Central memory CD4-positive, alpha-beta T cell (primary cell): ENCODE measurements around the gene PTX4.

ENCODE experiments used
- DNase-seq: peaks from one replicate; pipeline ENCODE4 v3.0.0; 2022

PTX4 gene

GRCh38 chr16:1499756-1500464 lies 11.2 kb upstream of the PTX4 start:
- no peak for DNase-seq

DNA sequence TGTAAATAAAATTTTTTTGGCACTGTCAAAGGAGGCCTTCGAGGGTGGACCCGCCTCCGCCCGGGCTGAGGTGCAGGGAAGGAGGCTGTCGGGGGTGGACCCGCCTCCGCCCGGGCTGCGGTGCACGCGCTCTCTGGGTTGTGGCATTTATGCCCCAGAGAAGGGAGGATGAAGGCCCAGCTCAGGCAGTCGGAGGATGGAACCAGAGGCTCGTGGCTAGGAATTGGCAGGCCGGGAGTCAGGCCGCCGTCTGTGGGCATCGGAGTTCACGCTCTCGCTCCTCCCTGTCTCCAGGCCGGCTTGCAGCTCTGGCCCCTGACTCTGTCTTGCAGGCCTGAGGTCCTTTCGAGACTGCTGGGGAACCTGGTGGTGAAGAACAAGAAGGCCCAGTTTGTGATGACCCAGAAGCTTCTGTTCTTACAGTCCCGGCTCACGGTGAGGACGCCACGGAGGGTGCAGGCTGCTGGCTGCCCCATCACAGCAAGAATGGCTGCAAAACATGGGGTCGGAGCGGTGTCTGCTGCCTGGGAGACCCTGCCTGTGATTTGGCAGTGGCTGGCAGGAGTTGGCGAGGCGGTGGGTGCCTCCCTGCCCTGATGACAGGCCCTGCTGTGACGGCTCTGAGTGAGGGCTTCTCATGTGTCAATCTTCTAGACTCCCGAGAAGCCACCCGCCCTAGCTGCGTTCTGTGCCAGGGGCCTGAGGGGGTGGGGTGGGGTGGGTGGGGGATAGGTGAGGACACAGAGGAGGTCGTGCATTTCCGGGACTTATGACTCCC lies 10.3 kb upstream of the PTX4 start:
- no peak for DNase-seq

GRCh38 chr16:1497014-1497598 lies 8.4 kb upstream of the PTX4 start:
- DNase-seq: no peak

DNA sequence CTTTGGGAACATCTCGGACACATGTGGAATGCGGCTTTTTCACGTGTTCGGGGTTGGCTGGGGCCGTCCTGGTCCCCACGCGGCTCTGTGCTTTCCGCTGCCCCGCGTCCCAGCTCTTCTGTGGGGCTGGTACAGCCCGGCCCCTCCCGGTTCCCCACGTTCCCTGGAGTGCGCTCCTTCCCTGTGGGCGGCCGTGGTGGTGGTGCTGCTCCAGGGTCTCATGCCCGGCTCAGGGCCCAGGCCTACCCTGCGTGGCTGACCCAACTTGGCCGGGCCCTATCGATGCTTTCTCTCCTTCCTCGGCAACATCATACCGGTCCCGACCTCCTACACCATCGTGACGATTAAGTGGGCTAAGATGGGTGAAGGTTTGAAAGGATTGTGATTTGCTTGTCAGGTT lies 7.7 kb upstream of the PTX4 start:
- no peak for DNase-seq

GRCh38 chr16:1495889-1496262 lies 7.1 kb upstream of the PTX4 start:
- DNase-seq: no peak

DNA sequence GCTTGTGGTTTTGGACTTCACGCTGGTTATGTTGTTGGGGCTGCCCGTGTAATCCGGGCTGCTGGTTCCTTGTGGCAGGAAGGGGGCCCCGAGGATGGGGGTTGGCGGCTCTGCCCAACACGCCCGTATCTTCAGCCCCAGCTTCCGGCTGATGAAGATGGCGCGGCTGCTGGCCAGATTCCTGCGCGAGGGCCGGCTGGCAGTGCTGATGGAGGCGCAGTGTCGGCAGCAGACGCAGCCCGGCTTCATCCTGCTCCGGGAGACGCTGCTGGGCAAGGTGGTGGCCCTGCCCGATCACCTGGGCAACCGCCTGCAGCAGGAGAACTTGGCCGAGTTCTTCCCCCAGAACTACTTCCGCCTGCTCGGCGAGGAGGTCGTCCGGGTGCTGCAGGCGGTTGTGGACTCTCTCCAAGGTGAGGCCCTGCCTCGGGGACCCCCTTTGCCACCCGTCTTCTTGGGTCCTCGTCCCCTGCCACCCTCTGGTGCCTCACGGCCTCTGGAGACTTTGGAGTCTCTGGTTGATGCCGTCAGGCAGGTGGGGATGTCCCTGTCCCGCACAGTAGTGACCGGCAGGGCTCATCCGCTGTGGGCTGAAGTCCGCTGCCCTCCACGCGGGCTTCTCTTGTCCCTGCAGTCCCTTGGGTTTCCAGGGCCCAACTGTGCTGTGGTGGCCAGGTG lies 6.6 kb upstream of the PTX4 start:
- DNase-seq: no peak

GRCh38 chr16:1494711-1495110 lies 6.0 kb upstream of the PTX4 start:
- DNase-seq: no peak

DNA sequence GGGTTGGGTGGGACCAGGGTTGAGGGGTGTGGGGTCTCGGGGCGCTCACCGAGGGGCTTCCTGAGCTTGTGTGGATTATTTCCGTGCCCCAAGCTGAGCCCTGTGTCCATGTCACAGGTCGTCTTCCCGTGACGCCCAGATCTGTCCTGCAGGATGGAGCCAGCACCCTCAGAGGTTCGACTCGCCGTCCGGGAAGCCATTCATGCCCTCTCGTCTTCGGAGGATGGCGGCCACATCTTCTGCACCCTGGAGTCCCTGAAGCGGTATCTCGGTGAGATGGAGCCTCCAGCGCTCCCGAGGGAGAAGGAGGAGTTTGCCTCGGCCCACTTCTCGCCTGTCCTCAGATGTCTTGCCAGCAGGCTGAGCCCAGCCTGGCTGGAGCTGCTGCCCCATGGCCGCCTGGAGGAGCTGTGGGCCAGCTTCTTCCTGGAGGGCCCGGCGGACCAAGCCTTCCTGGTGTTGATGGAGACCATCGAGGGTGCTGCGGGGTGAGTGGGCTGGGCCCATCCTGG lies 5.4 kb upstream of the PTX4 start:
- DNase-seq: no peak

DNA sequence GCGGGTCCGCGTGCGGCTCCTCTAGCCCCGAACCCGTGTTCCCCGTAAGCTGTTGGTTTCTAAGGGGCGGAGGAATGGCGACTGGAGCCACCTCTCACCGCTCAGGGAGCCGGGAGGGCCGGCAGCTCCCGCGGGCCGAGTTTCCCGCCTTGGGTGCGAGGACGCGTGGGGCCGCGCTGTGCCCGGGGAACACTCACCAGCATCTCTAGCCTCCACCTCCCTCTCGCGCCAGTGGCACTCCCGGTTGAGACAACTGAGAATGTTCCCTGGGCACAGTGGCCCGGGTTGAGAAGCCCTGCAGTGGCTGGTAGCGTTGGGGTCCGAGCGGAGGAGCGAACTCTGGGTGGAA lies 5.0 kb upstream of the PTX4 start:
- no peak for DNase-seq

DNA sequence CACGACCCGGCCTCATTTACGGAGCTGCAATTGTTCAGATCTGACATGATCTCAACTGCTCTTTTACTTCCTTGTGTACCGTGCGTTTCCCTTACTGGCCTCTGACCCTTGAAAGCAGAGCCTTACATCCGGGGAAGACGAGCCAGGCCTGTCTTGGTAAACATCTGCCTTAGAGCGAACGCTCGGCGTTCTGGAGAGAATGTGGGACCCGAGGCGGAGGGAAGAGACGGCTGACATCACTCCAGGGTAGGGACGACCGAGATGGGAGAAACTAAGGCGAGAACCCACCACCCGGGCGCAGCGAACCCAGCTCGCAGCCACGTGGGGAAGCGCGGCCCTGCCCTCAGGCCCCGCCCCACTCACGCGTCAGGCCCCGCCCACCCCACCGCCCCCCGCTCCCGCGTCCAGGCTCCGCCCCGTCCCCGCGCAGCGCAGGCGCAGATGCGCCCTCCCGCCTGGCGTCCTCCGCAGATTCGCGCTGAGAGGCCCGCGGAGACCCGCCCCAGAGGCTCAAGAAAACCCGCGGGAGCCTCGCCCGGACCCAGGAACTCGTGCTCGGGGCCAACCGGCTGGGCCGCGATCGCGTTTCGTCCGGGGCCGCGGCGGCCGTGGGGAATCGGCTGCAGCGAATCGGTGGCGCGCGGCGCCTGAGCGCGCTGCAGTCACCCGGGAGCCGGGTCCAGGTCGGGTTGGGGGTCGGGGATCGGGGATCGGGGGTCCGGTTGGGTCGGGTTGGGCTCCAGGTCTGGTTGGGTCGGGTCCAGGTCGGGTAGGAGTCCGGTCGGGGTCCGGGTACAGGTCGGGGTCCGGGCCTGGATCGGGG lies 4.4 kb upstream of the PTX4 start, which contains the start of gene TELO2:
Gene TELO2 (plus strand): TSS at position 438 of the 823 bp plus-strand sequence. CDS start 922 bp downstream, outside the sequence.
- DNase-seq: peak; percentile 85

DNA sequence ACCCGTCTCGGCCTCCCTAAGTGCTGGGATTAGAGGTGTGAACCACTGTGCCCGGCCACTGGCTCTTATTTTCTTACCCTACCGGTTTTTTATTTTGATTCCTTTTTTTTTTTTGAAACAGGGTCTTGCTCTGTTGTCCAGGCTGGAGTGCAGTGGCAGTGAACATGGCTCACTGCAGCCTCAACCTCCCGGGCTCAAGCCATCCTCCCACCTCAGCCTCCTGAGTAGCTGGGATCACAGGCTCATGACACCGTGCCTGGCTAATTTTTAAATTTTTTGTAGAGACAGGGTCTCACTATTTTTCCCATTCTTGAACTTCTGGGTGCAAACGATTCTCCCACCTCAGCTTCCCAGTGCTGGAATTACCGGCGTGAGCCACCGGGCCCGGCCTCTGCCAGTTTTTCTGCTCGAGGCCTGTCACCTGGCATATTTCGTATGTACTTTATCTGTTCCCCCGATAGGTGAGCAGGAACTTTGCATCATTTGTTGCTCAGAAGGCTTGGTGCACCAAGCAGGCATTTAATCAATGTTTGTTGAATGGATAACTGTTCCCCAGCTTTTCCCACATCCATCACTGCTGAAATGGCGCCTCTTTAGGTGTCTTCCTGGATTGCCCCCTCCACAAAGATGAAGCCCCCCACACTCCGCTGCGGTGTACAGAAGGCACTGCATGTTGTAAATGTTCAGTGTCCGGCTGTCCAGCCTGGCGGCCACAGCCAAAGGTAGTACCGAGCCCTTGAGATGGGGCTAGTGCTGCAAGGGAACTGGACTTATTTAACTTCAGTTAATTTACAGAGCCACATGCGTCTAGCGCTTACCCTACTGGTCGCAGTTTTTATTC lies 3.6 kb upstream of the PTX4 start:
- DNase-seq: no peak

DNA sequence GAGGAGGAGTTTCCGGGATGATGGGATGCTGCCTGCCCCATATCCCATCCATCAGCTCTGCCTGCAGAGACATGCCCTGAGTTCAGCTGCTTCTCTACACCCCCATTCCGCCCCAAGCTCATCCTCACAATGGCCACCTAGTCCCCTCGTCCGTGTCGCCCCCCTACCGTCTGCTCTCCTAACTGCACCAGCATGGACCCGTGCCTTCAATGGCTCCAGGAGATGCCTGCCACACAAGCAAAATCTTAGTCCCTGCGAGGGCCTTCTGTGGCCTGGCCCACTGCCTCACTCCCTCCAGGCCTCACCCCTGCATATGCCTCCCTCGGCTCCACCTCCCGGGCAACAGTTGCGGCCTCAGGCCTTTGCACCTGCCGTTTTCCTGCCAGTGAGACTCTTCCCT lies 2.6 kb upstream of the PTX4 start:
- no peak for DNase-seq

GRCh38 chr16:1489077-1489476 lies 333 bp upstream of the PTX4 start:
- no peak for DNase-seq

GRCh38 chr16:1488054-1488601 lies 616 bp downstream of the PTX4 start:
- no peak for DNase-seq

GRCh38 chr16:1487395-1488053 lies 1.2 kb downstream of the PTX4 start:
- DNase-seq: no peak

- DNase-seq: no peak
These were observed 2.0 kb downstream of the PTX4 start for GRCh38 chr16:1486551-1487390.

DNA sequence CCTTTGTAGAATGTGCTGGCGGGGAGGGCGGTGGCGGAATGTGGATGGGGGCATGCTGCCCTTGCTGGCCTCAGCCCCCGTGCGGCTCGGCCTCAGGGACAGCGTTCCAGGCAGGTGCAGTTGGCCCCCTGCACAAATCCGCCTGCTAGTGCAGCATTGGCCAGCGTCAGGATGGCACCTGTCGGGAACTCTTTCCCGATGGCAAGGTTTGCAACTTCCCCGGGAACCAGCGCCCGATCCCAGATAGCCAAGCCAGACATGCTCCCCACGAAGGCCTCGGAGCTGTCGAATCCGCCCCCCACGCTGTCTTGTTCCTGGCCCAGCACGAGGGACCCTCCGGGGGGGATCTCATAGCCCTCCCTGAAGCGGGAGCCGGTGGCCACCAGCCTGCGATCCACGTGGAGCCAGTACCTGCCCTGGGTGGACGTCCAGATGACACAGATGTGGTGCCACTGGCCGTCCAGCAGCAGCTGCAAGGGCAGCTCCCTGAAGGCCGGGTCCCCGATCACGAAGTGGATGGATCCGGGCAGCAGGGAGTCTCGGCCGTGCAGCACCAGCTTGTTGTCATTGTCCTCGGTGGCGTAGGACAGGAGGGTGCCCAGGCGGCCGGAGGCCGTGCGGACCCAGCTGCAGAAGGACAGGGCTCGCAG lies 2.8 kb downstream of the PTX4 start:
- no peak for DNase-seq

- DNase-seq: no peak
These were observed 6.6 kb downstream of the PTX4 start for GRCh38 chr16:1481906-1482835.
